ENCODE measurements around the gene OR2B2.
A peak's percentile ranks its signal among the peaks of the same experiment; 100 is the strongest.

OR2B2 gene

GRCh38 chr6:27893836-27894807 lies 18.1 kb downstream of the OR2B2 start:
- peak; percentile 60 for DNase-seq (ENCODE audit: low read depth)

GRCh38 chr6:27893059-27893835 lies 18.9 kb downstream of the OR2B2 start:
- peak; percentile 81 for DNase-seq (ENCODE audit: low read depth)

GRCh38 chr6:27892649-27893058 lies 19.5 kb downstream of the OR2B2 start:
- no peak for DNase-seq (ENCODE audit: low read depth)

- DNase-seq (ENCODE audit: low read depth): no peak
Observed at GRCh38 chr6:27891320-27891875, 20.8 kb downstream of the OR2B2 start.

- peak; percentile 66 for DNase-seq (ENCODE audit: low read depth)
Observed at GRCh38 chr6:27890445-27891319, 21.5 kb downstream of the OR2B2 start.

- DNase-seq (ENCODE audit: low read depth): no peak
Observed at GRCh38 chr6:27889628-27890444, 22.4 kb downstream of the OR2B2 start.

- no peak for DNase-seq (ENCODE audit: low read depth)
Observed at GRCh38 chr6:27889275-27889627, 22.9 kb downstream of the OR2B2 start.

- no peak for DNase-seq (ENCODE audit: low read depth)
Observed at GRCh38 chr6:27888566-27888965, 23.6 kb downstream of the OR2B2 start.

- DNase-seq (ENCODE audit: low read depth): no peak
Observed at GRCh38 chr6:27886073-27886472, 26.1 kb downstream of the OR2B2 start.

GRCh38 chr6:27883136-27883535 lies 29.1 kb downstream of the OR2B2 start:
- no peak for DNase-seq (ENCODE audit: low read depth)

GRCh38 chr6:27882624-27883023 lies 29.6 kb downstream of the OR2B2 start:
- DNase-seq (ENCODE audit: low read depth): no peak

GRCh38 chr6:27879837-27880236 lies 32.4 kb downstream of the OR2B2 start:
- DNase-seq (ENCODE audit: low read depth): no peak

GRCh38 chr6:27874016-27874415 lies 38.2 kb downstream of the OR2B2 start:
- DNase-seq (ENCODE audit: low read depth): no peak

GRCh38 chr6:27873021-27873940 lies 38.9 kb downstream of the OR2B2 start:
- DNase-seq (ENCODE audit: low read depth): peak; percentile 46

GRCh38 chr6:27872642-27873020 lies 39.6 kb downstream of the OR2B2 start:
- DNase-seq (ENCODE audit: low read depth): no peak

GRCh38 chr6:27871924-27872638 lies 40.1 kb downstream of the OR2B2 start:
- DNase-seq (ENCODE audit: low read depth): peak; percentile 78

GRCh38 chr6:27870291-27870870 lies 41.8 kb downstream of the OR2B2 start:
- DNase-seq (ENCODE audit: low read depth): no peak

GRCh38 chr6:27868311-27868710 lies 43.9 kb downstream of the OR2B2 start:
- no peak for DNase-seq (ENCODE audit: low read depth)

- no peak for DNase-seq (ENCODE audit: low read depth)
Observed at GRCh38 chr6:27867945-27868300, 44.3 kb downstream of the OR2B2 start.
